GM23248 (cell line): ENCODE results near the gene STIM1. TPM values are rescaled to one million over a fixed set of nuclear protein-coding genes. Genes with fewer than 3 reads are reported as not detected.

Source experiments
- DNase-seq: peaks from one replicate; pipeline ENCODE4 v3.0.0-alpha.2; 2015
- H2AFZ ChIP-seq: fragments of 200-600 bp; sonication (generic); 2 replicates; pipeline ENCODE4 v1.6.1; 2016; ENCODE audit warnings: antibody characterized with exemption
- H3F3A ChIP-seq: fragments of 200-600 bp; sonication (generic); 2 replicates; pipeline ENCODE4 v1.6.1; 2016; ENCODE audit warnings: mild to moderate bottlenecking, antibody characterized with exemption, mixed run types; ENCODE audit not compliant: insufficient read depth
- H3K27ac ChIP-seq: fragments of 200-600 bp; sonication (generic); 2 replicates; pipeline ENCODE4 v1.5.1; 2016; ENCODE audit warnings: mild to moderate bottlenecking
- H3K27me3 ChIP-seq: fragments of 200-600 bp; sonication (generic); replicated peaks from 2 replicates; pipeline ENCODE4 v1.6.1; 2016; ENCODE audit warnings: mild to moderate bottlenecking; ENCODE audit not compliant: insufficient read depth
- H3K36me3 ChIP-seq: fragments of 200-600 bp; sonication (generic); 2 replicates; pipeline ENCODE4 v1.6.1; 2016; ENCODE audit warnings: low read depth, mild to moderate bottlenecking
- H3K4me1 ChIP-seq: fragments of 200-600 bp; sonication (generic); 2 replicates; pipeline ENCODE4 v1.6.1; 2016; ENCODE audit warnings: mild to moderate bottlenecking; ENCODE audit not compliant: insufficient read depth
- H3K4me2 ChIP-seq: fragments of 200-600 bp; sonication (generic); one replicate; pipeline ENCODE4 v1.6.1; 2016; ENCODE audit warnings: mild to moderate bottlenecking; ENCODE audit not compliant: unreplicated experiment
- H3K4me3 ChIP-seq: fragments of 200-600 bp; sonication (generic); 2 replicates; pipeline ENCODE4 v1.5.1; 2016; ENCODE audit warnings: mild to moderate bottlenecking
- H3K79me2 ChIP-seq: fragments of 200-600 bp; sonication (generic); 2 replicates; pipeline ENCODE4 v1.6.1; 2016; ENCODE audit warnings: mild to moderate bottlenecking; ENCODE audit not compliant: insufficient read depth
- H3K9ac ChIP-seq: fragments of 200-600 bp; sonication (generic); 2 replicates; pipeline ENCODE4 v1.6.1; 2016; ENCODE audit warnings: mild to moderate bottlenecking
- H3K9me2 ChIP-seq: fragments of 200-600 bp; sonication (generic); 2 replicates; pipeline ENCODE4 v1.6.1; 2016; ENCODE audit warnings: mixed run types, mild to moderate bottlenecking, moderate library complexity; ENCODE audit not compliant: insufficient read depth
- H3K9me3 ChIP-seq: fragments of 200-600 bp; sonication (generic); one replicate; pipeline ENCODE4 v1.6.1; 2017; ENCODE audit warnings: low read depth
- H4K20me1 ChIP-seq: fragments of 200-600 bp; sonication (generic); 2 replicates; pipeline ENCODE4 v1.6.0; 2016; ENCODE audit not compliant: insufficient read depth
- EZH2 ChIP-seq: fragments of 200-600 bp; sonication (generic); IDR thresholded peaks from 2 replicates; pipeline ENCODE4 v1.6.1; 2018; ENCODE audit warnings: antibody characterized with exemption, mild to moderate bottlenecking; ENCODE audit not compliant: insufficient read depth, poor library complexity, severe bottlenecking
- EZH2phosphoT487 ChIP-seq: fragments of 200-600 bp; sonication (generic); IDR thresholded peaks from 2 replicates; pipeline ENCODE4 v1.6.1; 2018; ENCODE audit warnings: antibody characterized with exemption, moderate library complexity, mild to moderate bottlenecking, low read depth; ENCODE audit not compliant: insufficient read depth
- WGBS, 2 experiments: methylation state at CpG; one replicate each; pipeline ENCODE4 v1.1.6; 2015 to 2017; ENCODE audit warnings: low lambda C conversion rate in 2 of 2, low coverage in 1 of 2; ENCODE audit errors: missing lambda C conversion rate in 2 of 2; 5-methylcytosine and 5-hydroxymethylcytosine counted together
- in situ Hi-C: fragments of 300-500 bp; cut with MboI; formaldehyde crosslinking; loops from 2 replicates; pipeline ENCODE4 v1.15.0; 2020
- polyA plus RNA-seq: library from polyadenylated mRNA; unstranded; fragments of >200 nt; fragmentation: Nextera tagmentation; extraction: Ambion mirVana; gene quantifications from 2 replicates; pipeline ENCODE4 v1.2.1, GENCODE V29; 2016
- total RNA-seq: library from RNA; depleted of rRNA; stranded (reverse); fragments of >200 nt; shearing (Covaris generic); gene quantifications from 2 replicates; pipeline ENCODE4 v1.2.3, GENCODE V29; 2014

Gene STIM1
- total and polyA plus RNA-seq, 2 experiments from 2014 or later = 22.3 to 24.6 TPM

- Histone ChIP-seq H3K4me1 (peaks cover 31% of the 10 kb centered on the region), H3K9me3 (no peaks in the 10 kb centered on the region), H3K27me3 (no peaks in the 10 kb centered on the region), H3K4me3 (no peak overlapping the region), H3K36me3 (no peaks in the 10 kb centered on the region), H3K79me2 (no peaks in the 10 kb centered on the region), H2AFZ (no peak overlapping the region), H3K9ac (no peak overlapping the region), H3F3A (0 out of 2 replicates have a peak, but pooled peaks cover 7% of the 10 kb centered on the region), H3K4me2 (no peak overlapping the region), H3K27ac (no peak overlapping the region), H4K20me1 (no peaks in the 10 kb centered on the region), H3K9me2 (no peaks in the 10 kb centered on the region)
- TF ChIP-seq EZH2 = no peak
- TF ChIP-seq EZH2phosphoT487 = no peak
- WGBS, 2 experiments = 12 to 13% methylated on average over 1 of the region's 1 CpG
- DNase-seq = peak; percentile 36
- in situ Hi-C loops = no loop called here
Measured at GRCh38 chr11:3947061-3947460, 91.6 kb downstream of the STIM1 start.

GRCh38 chr11:3949125-3949524, 93.7 kb downstream of the STIM1 start:
- H3K9me3 ChIP-seq = no peaks in the 10 kb centered on the region
- H3F3A ChIP-seq = 0 out of 2 replicates have a peak, but pooled peaks cover 7% of the 10 kb centered on the region
- H4K20me1 ChIP-seq = no peaks in the 10 kb centered on the region
- no peak overlapping the region for H3K9ac ChIP-seq
- no peaks in the 10 kb centered on the region for H3K27me3 ChIP-seq
- in situ Hi-C loops = no loop called here
- H3K4me3 ChIP-seq = no peak overlapping the region
- H3K4me1 ChIP-seq = peaks cover 20% of the 10 kb centered on the region
- no peak overlapping the region for H3K27ac ChIP-seq
- 94 to 97% methylated on average over 2 of the region's 2 CpGs for WGBS, 2 experiments
- no peak overlapping the region for H2AFZ ChIP-seq
- no peak overlapping the region for H3K4me2 ChIP-seq
- no peaks in the 10 kb centered on the region for H3K9me2 ChIP-seq
- TF ChIP-seq EZH2 (no peak), EZH2phosphoT487 (no peak)
- no peak for DNase-seq
- H3K79me2 ChIP-seq = no peaks in the 10 kb centered on the region
- no peaks in the 10 kb centered on the region for H3K36me3 ChIP-seq

GRCh38 chr11:3950996-3951660, 95.7 kb downstream of the STIM1 start:
- no peak overlapping the region for H2AFZ ChIP-seq
- in situ Hi-C loops = no loop called here
- no peaks in the 10 kb centered on the region for H3K36me3 ChIP-seq
- H3K9ac ChIP-seq = no peak overlapping the region
- H3K79me2 ChIP-seq = no peaks in the 10 kb centered on the region
- DNase-seq = peak; percentile 37
- H3K4me3 ChIP-seq = no peak overlapping the region
- WGBS, 2 experiments = 58 to 59% methylated on average over 3 to 4 of the region's 4 CpGs
- no peaks in the 10 kb centered on the region for H3K27me3 ChIP-seq
- H3K9me2 ChIP-seq = no peaks in the 10 kb centered on the region
- no peaks in the 10 kb centered on the region for H3K9me3 ChIP-seq
- no peaks in the 10 kb centered on the region for H4K20me1 ChIP-seq
- TF ChIP-seq EZH2 (no peak), EZH2phosphoT487 (no peak)
- H3K4me2 ChIP-seq = no peak overlapping the region
- peaks cover 18% of the 10 kb centered on the region for H3K4me1 ChIP-seq
- H3F3A ChIP-seq = 0 out of 2 replicates have a peak, but pooled peaks cover 7% of the 10 kb centered on the region
- no peak overlapping the region for H3K27ac ChIP-seq

GRCh38 chr11:3952715-3953114, 97.3 kb downstream of the STIM1 start:
- Histone ChIP-seq H3K36me3 (no peaks in the 10 kb centered on the region), H3F3A (no peaks in the 10 kb centered on the region), H3K27me3 (no peaks in the 10 kb centered on the region), H3K4me1 (peaks cover 7% of the 10 kb centered on the region; the same call in 1 of the 2 replicates), H3K9ac (no peak overlapping the region), H2AFZ (no peak overlapping the region), H3K4me2 (no peak overlapping the region), H4K20me1 (no peaks in the 10 kb centered on the region), H3K27ac (no peak overlapping the region), H3K9me2 (no peaks in the 10 kb centered on the region), H3K4me3 (no peak overlapping the region), H3K79me2 (no peaks in the 10 kb centered on the region), H3K9me3 (no peaks in the 10 kb centered on the region)
- no peak for DNase-seq
- in situ Hi-C loops = no loop called here
- TF ChIP-seq EZH2 (no peak), EZH2phosphoT487 (no peak)
